Right renal cortex interstitium (tissue), 3 donors: ENCODE results near the gene SENP1. TPM values are rescaled to one million over a fixed set of nuclear protein-coding genes. Genes with fewer than 3 reads are reported as not detected.
"Not testable (repeated sequence)": the region's sequence is repeated elsewhere in the genome, so short reads cannot be mapped to it uniquely, and the experiment has no call there.

Source experiments
- DNase-seq, 3 donors: peaks; one replicate each; pipeline ENCODE4 v3.0.0-alpha.2; 2013; ENCODE audit warnings: low read depth in 3 of 3, low spot score in 2 of 3
- polyA plus RNA-seq, 3 donors: library from polyadenylated mRNA; unstranded; fragments of 120-200 nt; gene quantifications; one replicate each; pipeline ENCODE4 v1.2.1, GENCODE V29; 2013; ENCODE audit not compliant: insufficient read length in 3 of 3

SENP1 gene
- polyA plus RNA-seq, result 10 to 100 TPM; 27.2 to 29.1 (median 27.7) TPM

GRCh38 chr12:48105867-48106680, at the start of gene SENP1:
TSS of gene SENP1 (minus strand) at chr12:48106079. CDS start at chr12:48101472, 4,607 bp downstream.
- DNase-seq, result peak; percentile 82 to 88 (median 88)

- DNase-seq, result no peak
These were observed 45.4 kb upstream of the SENP1 start for GRCh38 chr12:48151103-48151771.

- no peak for DNase-seq
These were observed 40.1 kb upstream of the SENP1 start for GRCh38 chr12:48145981-48146380.

- no peak for DNase-seq
These were observed 38.0 kb upstream of the SENP1 start for GRCh38 chr12:48143898-48144297.

- DNase-seq, result no peak
These were observed 37.2 kb upstream of the SENP1 start for GRCh38 chr12:48142818-48143674.

GRCh38 chr12:48135027-48135426, 29.1 kb upstream of the SENP1 start:
- DNase-seq, result no peak

GRCh38 chr12:48132826-48133225, 26.9 kb upstream of the SENP1 start:
- DNase-seq, result no peak

GRCh38 chr12:48131517-48131916, 25.6 kb upstream of the SENP1 start:
- DNase-seq, result no peak

- no peak for DNase-seq
These were observed 23.5 kb upstream of the SENP1 start for GRCh38 chr12:48129376-48129775.

GRCh38 chr12:48128800-48129199, 22.9 kb upstream of the SENP1 start:
- no peak for DNase-seq

- no peak for DNase-seq
These were observed 21.2 kb upstream of the SENP1 start for GRCh38 chr12:48126953-48127630.

GRCh38 chr12:48125985-48126384, 20.1 kb upstream of the SENP1 start:
- DNase-seq, result no peak

- not testable (repeated sequence) for DNase-seq
These were observed 19.7 kb upstream of the SENP1 start for GRCh38 chr12:48125542-48125941.

- DNase-seq, result no peak
These were observed 17.3 kb upstream of the SENP1 start for GRCh38 chr12:48123169-48123568.

GRCh38 chr12:48122065-48122834, 16.4 kb upstream of the SENP1 start:
- no peak for DNase-seq

GRCh38 chr12:48121522-48121921, 15.6 kb upstream of the SENP1 start:
- DNase-seq, result no peak

- DNase-seq, result peak in 1 of 3 donors; percentile 25
These were observed 13.9 kb upstream of the SENP1 start for GRCh38 chr12:48119834-48120195.

GRCh38 chr12:48119078-48119833, 13.4 kb upstream of the SENP1 start, which contains the start of gene PFKM:
TSS of gene PFKM (plus strand) at chr12:48119364. CDS start at chr12:48122775, 3,411 bp downstream.
- peak; percentile 81 to 86 (median 83) for DNase-seq
